Posterior cingulate gyrus (tissue), 11 donors: ENCODE measurements around the gene SNX25.
A peak's percentile ranks its signal among the peaks of the same experiment; 100 is the strongest.
"Not testable (repeated sequence)": the region's sequence is repeated elsewhere in the genome, so short reads cannot be mapped to it uniquely, and the experiment has no call there.

Experiments used
- DNase-seq, 10 donors: peaks; one replicate each; pipeline versions ENCODE4 v3.0.0 to v3.0.0-alpha.2; 2020 to 2021; ENCODE audit warnings: mixed read lengths in 3 of 10
- intact Hi-C: fragments of 100-400 bp; cut with DNase I; formaldehyde crosslinking; loops from one replicate; pipeline ENCODE4 v1.15.1; 2023

SNX25 gene

GRCh38 chr4:185225940-185226339, 16.5 kb downstream of the SNX25 start:
- DNase-seq: no peak
- intact Hi-C loops: no loop called here

- intact Hi-C loops: no loop called here
- DNase-seq: no peak
These were observed 17.7 kb downstream of the SNX25 start for GRCh38 chr4:185227131-185227551.

- DNase-seq: peak in 1 of 10 donors; percentile 51
- intact Hi-C loops: no loop called here
These were observed 18.4 kb downstream of the SNX25 start for GRCh38 chr4:185227713-185228278.

GRCh38 chr4:185229021-185229818, 19.8 kb downstream of the SNX25 start:
- peak in 1 of 10 donors; percentile 65 for DNase-seq
- intact Hi-C loops: no loop called here

GRCh38 chr4:185232370-185232769, 23.0 kb downstream of the SNX25 start:
- intact Hi-C loops: no loop called here
- no peak for DNase-seq

- intact Hi-C loops: no loop called here
- DNase-seq: no peak
These were observed 25.9 kb downstream of the SNX25 start for GRCh38 chr4:185235119-185235842.

- intact Hi-C loops: no loop called here
- no peak for DNase-seq
These were observed 26.6 kb downstream of the SNX25 start for GRCh38 chr4:185235843-185236503.

- intact Hi-C loops: no loop called here
- DNase-seq: no peak
These were observed 27.8 kb downstream of the SNX25 start for GRCh38 chr4:185237175-185237574.

- DNase-seq: no peak
- intact Hi-C loops: no loop called here
These were observed 28.9 kb downstream of the SNX25 start for GRCh38 chr4:185238215-185238681.

- intact Hi-C loops: no loop called here
- DNase-seq: no peak
These were observed 29.4 kb downstream of the SNX25 start for GRCh38 chr4:185238750-185239149.

GRCh38 chr4:185240486-185240885, 31.1 kb downstream of the SNX25 start:
- intact Hi-C loops, DNase-seq: not testable (repeated sequence)

GRCh38 chr4:185242749-185243533, 33.5 kb downstream of the SNX25 start:
- intact Hi-C loops: no loop called here
- no peak for DNase-seq

- intact Hi-C loops: no loop called here
- no peak for DNase-seq
These were observed 34.5 kb downstream of the SNX25 start for GRCh38 chr4:185243879-185244278.

- DNase-seq: no peak
These were observed 35.4 kb downstream of the SNX25 start for GRCh38 chr4:185244763-185245162.

GRCh38 chr4:185246453-185246852, 37.1 kb downstream of the SNX25 start:
- no peak for DNase-seq
- intact Hi-C loops: no loop called here

More at GRCh38 chr4:185244763-185245162, 35.4 kb downstream of the SNX25 start:
- intact Hi-C loops: no loop called here

- no peak for DNase-seq
- intact Hi-C loops: no loop called here
These were observed 37.8 kb downstream of the SNX25 start for GRCh38 chr4:185247151-185247550.

- DNase-seq: no peak
- intact Hi-C loops: no loop called here
These were observed 39.1 kb downstream of the SNX25 start for GRCh38 chr4:185248393-185249039.

- intact Hi-C loops: no loop called here
- DNase-seq: no peak
These were observed 39.7 kb downstream of the SNX25 start for GRCh38 chr4:185249105-185249504.

GRCh38 chr4:185254434-185254833, 45.0 kb downstream of the SNX25 start:
- intact Hi-C loops: no loop called here
- DNase-seq: no peak

GRCh38 chr4:185255868-185256267, 46.5 kb downstream of the SNX25 start:
- intact Hi-C loops: no loop called here
- no peak for DNase-seq
